HG03460 (cell line): ENCODE measurements around the gene UGT3A2.

Experiments used
- ATAC-seq: cut with Tn5 transposase; IDR thresholded peaks from one replicate; pipeline ENCODE4 v1.9.1; 2021; ENCODE audit not compliant: unreplicated experiment

Gene UGT3A2

DNA sequence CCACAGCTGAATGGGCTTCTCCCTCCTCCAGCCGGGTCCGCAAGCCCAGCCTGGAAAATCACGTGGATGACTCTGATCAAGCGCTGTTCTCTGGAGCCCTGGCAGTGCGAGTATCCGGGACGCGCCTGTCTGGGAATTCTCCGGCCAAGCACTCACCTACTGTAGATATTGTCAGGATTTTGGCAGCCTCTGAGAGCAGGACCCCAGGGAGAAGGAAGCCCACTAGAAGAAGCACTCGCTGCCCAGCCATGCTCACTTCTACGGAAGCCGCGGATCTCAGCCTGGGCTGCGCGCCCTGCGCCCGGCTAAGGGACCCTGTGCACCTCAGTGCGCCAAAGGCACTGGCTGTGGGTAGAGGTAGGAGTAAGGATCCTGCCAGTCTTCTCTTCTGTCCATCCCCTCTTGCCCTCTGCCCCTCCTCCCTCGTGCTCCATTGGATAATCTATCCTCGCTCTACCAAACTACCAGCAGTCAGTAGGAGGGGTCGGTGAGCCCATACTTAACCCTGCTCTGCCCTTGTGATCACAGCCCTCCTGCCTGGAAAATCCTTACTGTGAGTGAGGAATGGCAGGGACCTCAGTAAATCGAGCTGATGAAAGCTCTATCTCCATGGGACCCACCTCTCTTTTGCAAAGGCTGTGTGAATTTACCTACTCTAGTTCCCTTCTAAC lies at the start of gene UGT3A2:
Gene UGT3A2, minus strand, starts transcription at position 343 of the 671 bp plus-strand sequence. Its CDS starts 93 bp downstream, at position 250.
- ATAC-seq: no peak

DNA sequence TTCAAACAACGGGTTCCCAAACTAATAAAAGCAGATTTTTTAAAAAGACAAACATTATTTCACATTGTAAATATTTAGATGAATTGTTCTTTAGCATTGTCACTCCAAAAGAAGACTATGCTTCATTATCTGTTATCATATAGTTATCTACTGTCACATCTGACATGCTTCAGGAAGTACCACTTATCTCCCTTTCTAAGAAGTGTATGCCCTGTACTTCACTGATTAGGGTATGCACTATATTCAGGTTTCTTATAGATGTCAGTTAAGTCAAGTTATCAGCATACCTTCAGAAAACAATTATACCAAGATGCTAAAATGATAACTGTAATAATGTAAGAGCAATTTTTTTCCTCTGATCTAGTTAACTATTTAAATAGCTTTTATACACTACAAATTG lies 44.6 kb upstream of the UGT3A2 start:
- ATAC-seq: no peak

DNA sequence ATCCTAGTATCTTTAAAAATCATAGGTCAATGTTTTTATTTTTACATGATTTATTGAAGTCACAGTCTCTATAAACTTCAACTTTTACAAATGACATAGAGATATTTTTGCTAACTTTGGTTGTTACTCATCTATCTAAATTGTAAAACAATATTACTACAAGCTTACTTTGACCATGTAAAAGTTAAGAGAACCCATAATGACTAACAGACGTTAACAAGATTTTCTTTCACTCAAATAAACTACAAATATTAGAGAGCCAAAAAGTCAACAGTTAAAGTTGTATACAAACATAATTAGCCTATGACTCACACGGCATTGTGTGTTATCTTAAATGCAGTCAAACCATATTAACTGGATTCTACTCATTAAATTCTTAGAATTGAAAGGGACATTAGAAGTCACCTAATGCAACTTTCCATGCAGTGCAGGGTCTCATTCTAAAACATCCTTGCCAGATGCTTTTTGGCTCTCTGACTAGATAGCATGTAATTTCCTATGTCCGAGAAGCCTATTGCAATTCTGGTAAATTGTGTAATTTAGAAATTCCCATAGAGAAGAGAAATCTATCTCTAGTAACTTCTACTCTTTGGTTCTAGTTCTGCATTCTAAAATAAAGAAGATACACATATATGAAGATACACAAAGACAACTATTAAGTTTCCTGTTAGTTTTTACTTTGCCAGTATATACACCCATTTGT lies 42.2 kb upstream of the UGT3A2 start:
- no peak for ATAC-seq

GRCh38 chr5:36105819-36106218 lies 39.1 kb upstream of the UGT3A2 start:
- ATAC-seq: no peak

- ATAC-seq: no peak
Measured at GRCh38 chr5:36099748-36100147, 33.1 kb upstream of the UGT3A2 start.

DNA sequence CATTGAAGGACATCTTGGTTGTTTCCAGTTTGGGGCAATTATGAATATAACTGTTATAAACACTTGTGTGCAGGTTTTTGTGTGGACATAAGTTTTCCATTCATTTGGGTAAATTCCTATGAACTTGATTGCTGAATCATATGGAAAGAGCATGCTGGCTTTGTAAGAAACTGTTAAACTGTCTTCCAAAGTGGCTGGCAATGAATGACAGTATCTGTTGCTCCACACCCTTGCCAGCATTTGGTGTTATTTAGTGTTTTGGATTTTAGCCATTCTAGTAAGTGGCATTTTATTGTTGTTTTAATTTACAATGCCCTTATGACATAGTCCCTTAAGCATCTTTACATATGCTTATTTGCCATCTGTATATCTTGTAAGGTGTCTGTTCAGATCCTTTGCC lies 29.8 kb upstream of the UGT3A2 start:
- no peak for ATAC-seq

- peak; percentile 77 for ATAC-seq
Measured at GRCh38 chr5:36089989-36090388, 23.3 kb upstream of the UGT3A2 start.

- ATAC-seq: peak; percentile 84
Measured at GRCh38 chr5:36079200-36079781, 12.6 kb upstream of the UGT3A2 start.

DNA sequence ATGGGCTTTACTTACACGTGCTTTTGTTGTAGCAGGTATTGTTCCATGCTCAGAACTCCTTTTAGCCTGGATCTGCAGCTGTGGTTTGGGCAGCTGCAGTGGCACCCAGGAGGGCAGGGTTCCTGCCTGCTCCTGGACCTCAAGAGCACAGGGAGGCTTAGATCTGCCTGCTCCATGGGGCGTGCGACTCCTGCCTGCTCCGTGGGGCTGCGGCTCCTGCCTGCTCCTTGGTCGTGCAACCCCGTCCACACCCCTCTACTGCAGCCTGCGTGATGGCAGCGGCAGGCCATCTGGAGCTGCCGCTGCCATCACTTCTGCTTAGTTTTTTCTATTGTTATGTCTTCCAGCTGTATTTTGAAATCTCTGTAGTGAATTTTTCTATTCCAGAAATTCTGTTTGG lies 11.7 kb upstream of the UGT3A2 start:
- ATAC-seq: no peak

DNA sequence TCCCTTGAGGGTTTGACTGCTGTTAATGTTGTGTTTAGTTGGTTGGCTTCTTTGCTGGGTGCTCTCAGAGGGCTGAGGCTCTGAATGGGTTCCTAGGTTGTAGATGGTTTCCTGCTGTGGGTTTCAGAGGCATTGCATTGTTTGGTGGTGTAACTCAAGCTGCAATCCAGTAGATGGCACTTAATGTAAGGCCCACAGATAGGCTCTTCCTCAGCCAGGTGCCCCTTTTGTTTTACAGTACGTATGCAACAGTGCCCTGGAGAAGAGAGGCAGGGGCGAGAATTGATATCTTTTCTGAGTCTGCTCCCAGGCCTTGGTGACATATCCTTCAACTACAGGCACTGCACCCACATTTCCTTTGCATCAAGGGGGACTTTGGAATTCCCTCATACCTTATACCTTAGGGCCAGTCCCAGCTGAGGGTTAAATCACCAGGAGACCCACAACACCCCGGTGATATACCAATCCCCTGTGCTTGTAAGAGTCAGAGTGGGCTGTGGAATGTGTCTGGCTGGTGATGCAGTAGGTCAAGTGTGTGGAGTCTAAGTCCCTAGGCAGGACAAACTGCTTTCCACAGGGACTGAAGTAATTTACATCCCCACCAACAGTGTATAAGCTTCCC lies 7.0 kb upstream of the UGT3A2 start:
- peak; percentile 75 for ATAC-seq

- peak; percentile 64 for ATAC-seq
Measured at GRCh38 chr5:36070687-36071571, 4.2 kb upstream of the UGT3A2 start.

- no peak for ATAC-seq
Measured at GRCh38 chr5:36068751-36069281, 2.1 kb upstream of the UGT3A2 start.

- no peak for ATAC-seq
Measured at GRCh38 chr5:36066001-36066539, 612 bp downstream of the UGT3A2 start.

DNA sequence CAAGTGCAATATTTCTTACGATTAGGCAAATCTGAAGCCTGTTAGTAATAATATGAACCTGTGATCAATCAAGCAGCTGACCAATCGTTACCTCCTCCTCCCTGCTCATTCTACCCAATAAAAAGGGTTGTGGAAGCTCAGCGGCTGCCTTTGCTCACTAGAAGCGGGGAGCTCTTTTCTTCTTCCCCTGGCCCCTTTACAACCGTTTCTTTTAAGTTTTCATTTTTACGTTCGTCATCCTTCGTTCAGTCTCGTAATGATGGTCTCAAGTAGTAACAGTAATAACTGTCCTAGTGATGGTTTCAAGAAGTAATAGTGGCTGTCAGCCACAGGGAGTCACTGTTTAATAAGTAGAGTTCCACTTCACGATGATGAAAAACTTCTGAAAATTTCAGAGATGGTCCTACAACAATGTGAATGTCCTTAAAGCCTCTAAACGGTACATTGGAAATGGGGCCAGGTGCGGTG lies 6.2 kb downstream of the UGT3A2 start:
- ATAC-seq: no peak

- ATAC-seq: no peak
Measured at GRCh38 chr5:36059571-36060419, 6.9 kb downstream of the UGT3A2 start.

DNA sequence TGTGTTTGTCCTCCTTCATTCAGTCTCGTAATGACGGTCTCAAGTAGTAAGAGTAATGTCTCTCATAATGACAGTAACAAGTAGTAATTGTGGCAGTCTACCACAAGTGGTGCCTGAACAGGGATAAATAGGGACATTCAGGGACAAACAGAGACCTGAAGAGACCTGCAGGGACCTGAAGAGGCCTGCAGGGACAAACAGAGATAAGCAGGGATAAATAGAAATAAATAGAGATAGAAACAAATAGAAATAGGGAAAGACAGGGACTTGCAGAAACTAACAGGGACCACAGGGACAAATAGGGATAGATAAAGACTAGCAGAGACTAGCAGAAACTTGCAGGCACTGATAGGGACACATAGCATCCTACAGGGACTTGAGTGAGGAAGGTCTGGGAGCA lies 7.9 kb downstream of the UGT3A2 start:
- ATAC-seq: no peak

- no peak for ATAC-seq
Measured at GRCh38 chr5:36057386-36057785, 9.3 kb downstream of the UGT3A2 start.

GRCh38 chr5:36056422-36056821 lies 10.3 kb downstream of the UGT3A2 start:
- no peak for ATAC-seq

- no peak for ATAC-seq
Measured at GRCh38 chr5:36055984-36056383, 10.7 kb downstream of the UGT3A2 start.
